KMS-11 (cell line): ENCODE data around the gene MBNL1.
A peak's percentile ranks its signal among the peaks of the same experiment; 100 is the strongest.

ENCODE experiments used
- H2AFZ ChIP-seq: fragments of 200-600 bp; sonication (generic); 2 replicates; pipeline ENCODE4 v1.6.1; 2016; ENCODE audit warnings: antibody characterized with exemption, mixed run types, low read depth
- H3K27ac ChIP-seq: fragments of 200-600 bp; sonication (generic); 2 replicates; pipeline ENCODE4 v1.6.1; 2016; ENCODE audit warnings: mild to moderate bottlenecking, mixed run types
- H3K27me3 ChIP-seq: fragments of 200-600 bp; sonication (generic); 2 replicates; pipeline ENCODE4 v1.6.1; 2017; ENCODE audit warnings: mild to moderate bottlenecking, low read depth, mixed run types, moderate library complexity; ENCODE audit not compliant: insufficient read depth
- H3K36me3 ChIP-seq: fragments of 200-600 bp; sonication (generic); 2 replicates; pipeline ENCODE4 v1.6.1; 2017; ENCODE audit warnings: mild to moderate bottlenecking, mixed run types; ENCODE audit not compliant: insufficient read depth
- H3K4me1 ChIP-seq: fragments of 200-600 bp; sonication (generic); 2 replicates; pipeline ENCODE4 v1.6.1; 2016; ENCODE audit warnings: mild to moderate bottlenecking, low read depth, mixed run types; ENCODE audit not compliant: poor library complexity, severe bottlenecking
- H3K4me2 ChIP-seq: fragments of 200-600 bp; sonication (generic); 2 replicates; pipeline ENCODE4 v1.7.0; 2016; ENCODE audit warnings: mild to moderate bottlenecking, mixed run types
- H3K4me3 ChIP-seq: fragments of 200-600 bp; sonication (generic); IDR thresholded peaks from 2 replicates; pipeline ENCODE4 v1.6.1; 2017; ENCODE audit warnings: low read depth, low read length, mixed read lengths; ENCODE audit not compliant: insufficient read depth
- H3K79me2 ChIP-seq: fragments of 200-600 bp; sonication (generic); 2 replicates; pipeline ENCODE4 v1.6.1; 2016; ENCODE audit warnings: low read depth, mixed run types; ENCODE audit not compliant: insufficient read depth
- H3K9ac ChIP-seq: fragments of 200-600 bp; sonication (generic); 2 replicates; pipeline ENCODE4 v1.6.1; 2016; ENCODE audit warnings: mild to moderate bottlenecking, mixed run types
- H4K20me1 ChIP-seq: fragments of 200-600 bp; sonication (generic); 2 replicates; pipeline ENCODE4 v1.6.1; 2016; ENCODE audit warnings: mild to moderate bottlenecking, mixed run types; ENCODE audit not compliant: insufficient read depth
- CTCF ChIP-seq: fragments of 200-600 bp; sonication (generic); conservative IDR thresholded peaks from 2 replicates; pipeline ENCODE4 v1.6.1; 2017; ENCODE audit warnings: low read depth, mild to moderate bottlenecking, antibody characterized with exemption, low read length, moderate library complexity, mixed read lengths

The MBNL1 gene

GRCh38 chr3:152315623-152316022, 46.9 kb downstream of the MBNL1 start:
- no peak for TF ChIP-seq CTCF
- no peak overlapping the region for H3K4me3 ChIP-seq
- H3K9ac ChIP-seq = no peak overlapping the region
- peaks cover 65% of the 10 kb centered on the region for H4K20me1 ChIP-seq
- H3K27ac ChIP-seq = no peak overlapping the region
- no peak overlapping the region for H2AFZ ChIP-seq
- 0 out of 2 replicates have a peak, but pooled peaks cover 5% of the 10 kb centered on the region for H3K36me3 ChIP-seq
- H3K4me2 ChIP-seq = 0 out of 2 replicates have a peak overlapping the region, but pooled peaks have one; percentile 17
- peaks cover 92% of the 10 kb centered on the region for H3K4me1 ChIP-seq
- H3K79me2 ChIP-seq = peaks cover 100% of the 10 kb centered on the region
- no peaks in the 10 kb centered on the region for H3K27me3 ChIP-seq

- H3K79me2 ChIP-seq = peaks cover 100% of the 10 kb centered on the region
- 0 out of 2 replicates have a peak, but pooled peaks cover 5% of the 10 kb centered on the region for H3K36me3 ChIP-seq
- H3K4me1 ChIP-seq = peaks cover 95% of the 10 kb centered on the region
- no peak for TF ChIP-seq CTCF
- H3K27ac ChIP-seq = peak overlapping the region; percentile 2; the same call in 1 of the 2 replicates
- peaks cover 61% of the 10 kb centered on the region for H4K20me1 ChIP-seq
- H3K4me3 ChIP-seq = no peak overlapping the region
- no peak overlapping the region for H3K4me2 ChIP-seq
- no peak overlapping the region for H3K9ac ChIP-seq
- H3K27me3 ChIP-seq = no peaks in the 10 kb centered on the region
- no peak overlapping the region for H2AFZ ChIP-seq
These were observed 47.6 kb downstream of the MBNL1 start for GRCh38 chr3:152316318-152316717.

GRCh38 chr3:152317184-152317583, 48.5 kb downstream of the MBNL1 start:
- Histone ChIP-seq H3K79me2 (peaks cover 100% of the 10 kb centered on the region), H3K4me3 (no peak overlapping the region), H3K4me1 (peaks cover 100% of the 10 kb centered on the region), H3K27ac (peak overlapping the region; percentile 2; the same call in 1 of the 2 replicates), H4K20me1 (peaks cover 56% of the 10 kb centered on the region), H3K36me3 (peaks cover 5% of the 10 kb centered on the region; the same call in 1 of the 2 replicates), H3K9ac (no peak overlapping the region), H2AFZ (no peak overlapping the region), H3K27me3 (no peaks in the 10 kb centered on the region), H3K4me2 (peak overlapping the region; percentile 89; the same call in 1 of the 2 replicates)
- TF ChIP-seq CTCF = no peak

- H3K4me3 ChIP-seq = no peak overlapping the region
- peaks cover 100% of the 10 kb centered on the region for H3K79me2 ChIP-seq
- no peaks in the 10 kb centered on the region for H3K27me3 ChIP-seq
- peaks cover 5% of the 10 kb centered on the region; the same call in 1 of the 2 replicates for H3K36me3 ChIP-seq
- H4K20me1 ChIP-seq = peaks cover 52% of the 10 kb centered on the region
- H3K4me2 ChIP-seq = peak overlapping the region; percentile 89; the same call in 1 of the 2 replicates
- H3K9ac ChIP-seq = no peak overlapping the region
- no peak for TF ChIP-seq CTCF
- H2AFZ ChIP-seq = no peak overlapping the region
- peaks cover 100% of the 10 kb centered on the region for H3K4me1 ChIP-seq
- H3K27ac ChIP-seq = peak overlapping the region; percentile 80
These were observed 49.2 kb downstream of the MBNL1 start for GRCh38 chr3:152317956-152318355.
